Mucosa of rectum (tissue), 2 donors: ENCODE results near the gene SHB.
A peak's percentile ranks its signal among the peaks of the same experiment; 100 is the strongest.

Source experiments
- H3K27ac ChIP-seq, 2 donors: one replicate each; pipeline ENCODE4 v1.7.0; 2013; ENCODE audit warnings: inconsistent platforms in 2 of 2, low read depth in 2 of 2, low read length in 2 of 2
- H3K27me3 ChIP-seq, 2 donors: one replicate each; pipeline ENCODE4 v1.7.0; 2013; ENCODE audit warnings: low read length in 2 of 2; ENCODE audit not compliant: control insufficient read depth in 2 of 2, insufficient read depth in 2 of 2
- H3K36me3 ChIP-seq, 2 donors: one replicate each; pipeline ENCODE4 v1.7.0; 2013; ENCODE audit warnings: low read length in 2 of 2; ENCODE audit not compliant: control insufficient read depth in 2 of 2, insufficient read depth in 2 of 2
- H3K4me1 ChIP-seq, 2 donors: one replicate each; pipeline ENCODE4 v1.7.0; 2013; ENCODE audit warnings: low read length in 2 of 2, mild to moderate bottlenecking in 1 of 2; ENCODE audit not compliant: control insufficient read depth in 2 of 2, insufficient read depth in 2 of 2
- H3K4me3 ChIP-seq, 2 donors: one replicate each; pipeline ENCODE4 v1.7.0; 2013; ENCODE audit warnings: low read length in 2 of 2
- H3K9ac ChIP-seq, 2 donors: one replicate each; pipeline ENCODE4 v1.7.0; 2013; ENCODE audit warnings: low read length in 2 of 2, low read depth in 1 of 2, mild to moderate bottlenecking in 1 of 2
- H3K9me3 ChIP-seq, 2 donors: one replicate each; pipeline ENCODE4 v1.7.0; 2013; ENCODE audit warnings: low read length in 2 of 2; ENCODE audit not compliant: control insufficient read depth in 2 of 2
- donor health status: healthy.
- donor health status: Normal muscosa, but diverticular disease.

The SHB gene

GRCh38 chr9:37963936-37964739, 104.9 kb downstream of the SHB start:
- no peaks in the 10 kb centered on the region for H3K9me3 ChIP-seq
- H3K9ac ChIP-seq = peak overlapping the region in 1 of 2 donors; percentile 58
- H3K4me1 ChIP-seq = peaks cover 41 to 49% of the 10 kb centered on the region in 2 donors
- H3K4me3 ChIP-seq = no peak overlapping the region
- H3K27me3 ChIP-seq = no peaks in the 10 kb centered on the region
- H3K27ac ChIP-seq = peak overlapping the region; percentile 76 to 78
- no peaks in the 10 kb centered on the region for H3K36me3 ChIP-seq

DNA sequence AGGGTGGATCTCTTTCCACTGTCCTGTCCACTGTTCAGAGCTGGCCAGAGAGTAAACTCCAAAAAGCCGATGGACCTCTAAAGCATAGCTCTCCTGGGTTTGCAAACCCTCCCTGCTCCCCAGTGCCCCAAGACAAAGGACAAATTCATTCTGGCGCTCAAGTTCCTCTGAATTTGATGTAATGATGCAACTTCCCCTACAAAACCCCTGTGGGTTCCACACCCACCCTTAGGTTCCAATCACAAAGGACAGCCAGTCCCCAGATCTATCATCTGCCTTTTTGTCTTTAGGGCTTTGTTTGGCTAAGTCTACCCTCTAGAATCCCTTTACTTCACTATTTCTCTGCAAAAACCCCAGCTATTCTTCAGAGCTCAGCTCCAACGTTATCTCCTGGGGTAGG, 107.7 kb downstream of the SHB start:
- no peaks in the 10 kb centered on the region for H3K9me3 ChIP-seq
- H3K9ac ChIP-seq = no peak overlapping the region
- no peak overlapping the region for H3K27ac ChIP-seq
- H3K4me1 ChIP-seq = peaks cover 15 to 22% of the 10 kb centered on the region in 2 donors
- no peaks in the 10 kb centered on the region for H3K27me3 ChIP-seq
- H3K4me3 ChIP-seq = no peak overlapping the region
- peaks cover 0 to 4% of the 10 kb centered on the region in 2 donors for H3K36me3 ChIP-seq

- Histone ChIP-seq H3K36me3 (peaks cover 0 to 4% of the 10 kb centered on the region in 2 donors), H3K27ac (no peak overlapping the region), H3K9ac (no peak overlapping the region), H3K9me3 (no peaks in the 10 kb centered on the region), H3K4me3 (no peak overlapping the region), H3K4me1 (peaks cover 15 to 20% of the 10 kb centered on the region in 2 donors), H3K27me3 (no peaks in the 10 kb centered on the region)
These were observed 108.4 kb downstream of the SHB start for GRCh38 chr9:37960631-37961030.

DNA sequence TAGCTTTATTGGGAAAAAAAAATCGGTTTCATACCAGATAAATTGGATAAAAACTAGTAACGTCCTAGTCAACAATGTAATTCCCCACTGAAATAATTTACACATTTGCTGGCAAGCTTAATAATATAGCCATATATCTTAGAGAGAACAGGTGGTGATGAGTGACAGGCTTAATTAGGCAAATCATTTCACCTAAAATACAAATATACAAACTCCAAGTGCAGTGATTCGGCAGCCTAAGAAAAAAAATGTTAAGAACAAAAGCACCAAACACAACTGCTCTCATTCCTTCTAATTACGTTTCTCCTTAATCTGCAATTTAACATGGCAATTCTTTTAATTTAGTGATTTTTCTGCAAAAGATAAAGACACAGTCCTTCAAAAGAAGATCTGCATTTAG, 109.1 kb downstream of the SHB start:
- peaks cover 12 to 17% of the 10 kb centered on the region in 2 donors for H3K4me1 ChIP-seq
- no peaks in the 10 kb centered on the region for H3K9me3 ChIP-seq
- H3K4me3 ChIP-seq = no peak overlapping the region
- no peaks in the 10 kb centered on the region for H3K27me3 ChIP-seq
- no peak overlapping the region for H3K27ac ChIP-seq
- H3K9ac ChIP-seq = no peak overlapping the region
- H3K36me3 ChIP-seq = peaks cover 6 to 7% of the 10 kb centered on the region in 2 donors

GRCh38 chr9:37958154-37958553, 110.9 kb downstream of the SHB start:
- Histone ChIP-seq H3K9ac (no peak overlapping the region), H3K27me3 (no peaks in the 10 kb centered on the region), H3K4me3 (no peak overlapping the region), H3K27ac (no peak overlapping the region), H3K9me3 (no peaks in the 10 kb centered on the region), H3K4me1 (no peaks in the 10 kb centered on the region), H3K36me3 (peaks cover 18 to 20% of the 10 kb centered on the region in 2 donors)

DNA sequence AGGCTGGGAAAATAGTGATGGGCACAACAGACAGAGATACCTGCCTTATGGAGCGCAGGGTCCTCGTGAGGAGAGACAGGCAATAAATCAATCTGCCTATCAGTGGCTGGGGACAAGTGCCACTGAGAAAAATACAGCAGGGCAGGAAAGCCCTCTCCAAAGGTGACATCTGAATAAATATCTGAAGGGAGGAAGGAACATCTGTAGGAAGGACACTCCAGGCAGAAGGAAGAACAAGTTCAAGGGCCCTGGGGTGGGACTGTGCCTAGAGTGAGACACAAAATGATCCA, 111.4 kb downstream of the SHB start:
- Histone ChIP-seq H3K27me3 (no peaks in the 10 kb centered on the region), H3K36me3 (peaks cover 20 to 23% of the 10 kb centered on the region in 2 donors), H3K9me3 (no peaks in the 10 kb centered on the region), H3K4me3 (no peak overlapping the region), H3K9ac (no peak overlapping the region), H3K4me1 (no peaks in the 10 kb centered on the region), H3K27ac (no peak overlapping the region)

DNA sequence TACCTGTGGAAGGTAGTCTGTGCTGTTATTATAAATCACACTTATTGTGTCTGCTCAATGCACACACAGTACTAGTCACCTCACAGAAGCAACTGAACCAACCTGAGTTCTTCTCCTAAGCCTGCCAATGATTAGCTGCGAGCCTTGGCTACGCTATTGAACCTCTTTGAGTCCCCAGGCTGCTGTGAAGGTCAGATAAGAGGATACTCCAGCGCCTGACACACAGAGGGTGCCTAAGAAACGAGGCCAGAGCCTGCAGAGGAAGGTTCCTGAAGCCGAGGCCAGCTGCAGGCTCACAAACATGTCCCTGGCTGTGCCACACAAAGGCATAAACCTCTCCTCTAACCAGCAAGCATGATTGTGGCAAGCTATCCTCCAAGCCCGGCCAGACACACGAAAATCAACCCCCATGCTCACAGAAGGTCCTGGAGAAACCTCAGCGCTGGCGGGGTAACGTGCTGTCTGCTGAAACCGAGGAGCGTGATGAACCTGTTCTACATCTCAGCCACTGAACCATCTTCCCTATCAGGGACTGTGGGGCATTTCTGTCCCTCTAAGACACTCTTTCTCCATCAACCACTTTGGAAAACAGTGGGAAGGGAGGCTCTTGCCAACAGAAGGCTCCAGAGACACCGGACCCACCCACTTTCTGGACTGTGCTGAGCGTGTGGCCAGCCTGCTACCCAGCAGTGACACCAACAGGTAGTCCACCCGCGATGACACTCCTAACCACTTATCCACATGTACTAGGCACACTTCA, 111.9 kb downstream of the SHB start:
- H3K27ac ChIP-seq = no peak overlapping the region
- H3K9ac ChIP-seq = no peak overlapping the region
- no peaks in the 10 kb centered on the region for H3K9me3 ChIP-seq
- no peak overlapping the region for H3K4me3 ChIP-seq
- no peaks in the 10 kb centered on the region for H3K27me3 ChIP-seq
- H3K4me1 ChIP-seq = no peaks in the 10 kb centered on the region
- peaks cover 24 to 27% of the 10 kb centered on the region in 2 donors for H3K36me3 ChIP-seq

- no peaks in the 10 kb centered on the region for H3K9me3 ChIP-seq
- H3K4me3 ChIP-seq = no peak overlapping the region
- H3K27me3 ChIP-seq = no peaks in the 10 kb centered on the region
- no peak overlapping the region for H3K9ac ChIP-seq
- H3K4me1 ChIP-seq = no peaks in the 10 kb centered on the region
- H3K27ac ChIP-seq = no peak overlapping the region
- H3K36me3 ChIP-seq = peaks cover 24 to 28% of the 10 kb centered on the region in 2 donors
These were observed 112.6 kb downstream of the SHB start for GRCh38 chr9:37956423-37956820.

DNA sequence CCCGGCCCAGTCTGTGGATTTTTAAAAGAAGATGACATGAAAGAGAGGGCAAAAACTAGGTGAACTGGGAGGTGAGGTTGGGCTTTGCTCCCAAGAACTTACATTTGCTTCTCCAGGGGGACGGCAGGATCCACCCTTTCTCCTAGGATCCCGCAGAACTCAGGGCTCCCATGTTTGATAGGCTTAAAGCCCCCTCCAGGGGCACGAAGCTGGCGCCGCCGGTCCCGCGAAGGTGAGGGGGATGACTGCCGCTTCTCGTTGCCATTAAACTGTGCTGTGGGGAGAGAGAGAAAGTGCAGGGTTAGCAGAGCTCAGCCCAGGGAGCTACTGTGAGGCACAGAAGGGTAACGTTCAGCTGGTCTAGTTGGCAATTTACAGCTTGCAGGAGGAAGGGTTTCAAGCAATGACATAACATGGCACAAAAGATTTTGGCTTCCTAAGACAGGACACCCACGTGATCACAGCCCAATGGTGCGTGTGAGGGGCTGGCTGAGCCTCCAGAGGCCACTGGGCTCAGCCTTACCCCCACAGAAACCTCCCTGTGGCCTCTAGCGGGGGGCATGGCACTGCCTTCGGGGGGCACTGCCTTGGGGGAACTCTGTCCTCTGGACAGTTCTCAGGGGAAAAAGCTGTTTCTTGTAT, 113.1 kb downstream of the SHB start:
- Histone ChIP-seq H3K4me1 (no peaks in the 10 kb centered on the region), H3K27ac (no peak overlapping the region), H3K27me3 (no peaks in the 10 kb centered on the region), H3K36me3 (peaks cover 24 to 28% of the 10 kb centered on the region in 2 donors), H3K9ac (no peak overlapping the region), H3K4me3 (no peak overlapping the region), H3K9me3 (no peaks in the 10 kb centered on the region)

DNA sequence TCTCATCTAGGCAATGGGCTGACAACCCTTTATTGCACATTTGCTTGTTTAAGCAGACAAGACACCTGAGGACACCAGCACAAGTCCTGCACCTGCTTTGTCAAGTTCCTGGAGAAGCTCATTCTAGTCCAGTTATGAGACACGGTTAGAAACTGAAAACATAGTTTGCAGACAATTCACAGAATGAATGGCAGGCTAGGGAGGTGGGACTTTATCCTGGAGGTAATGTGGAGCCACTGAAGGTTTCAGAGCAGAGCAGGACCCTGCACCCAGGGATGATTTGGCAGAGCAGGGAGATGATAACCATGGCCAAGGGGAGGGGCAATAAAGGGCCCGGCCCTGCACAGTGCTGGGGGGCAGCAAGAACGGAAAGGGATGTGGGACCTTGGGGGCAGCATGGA, 114.4 kb downstream of the SHB start:
- Histone ChIP-seq H3K4me3 (no peak overlapping the region), H3K9me3 (no peaks in the 10 kb centered on the region), H3K27me3 (no peaks in the 10 kb centered on the region), H3K27ac (no peak overlapping the region), H3K9ac (no peak overlapping the region), H3K4me1 (no peaks in the 10 kb centered on the region), H3K36me3 (peaks cover 27 to 35% of the 10 kb centered on the region in 2 donors)
